Measurements from ENCODE around the gene CRELD2.

- TF ChIP-seq CTCF (IDR thresholded peaks at IDR 0.05) (no peak), POLR2A (IDR thresholded peaks at IDR 0.05) (no peak)
Measured at GRCh38 chr22:49975543-49976389, 57.3 kb downstream of the CRELD2 start.

All from suprapubic skin (tissue), 3 donors.